H1 (cell line): Measurements from ENCODE around the gene ATAD3A. TPM values are rescaled to one million over a fixed set of nuclear protein-coding genes. Genes with fewer than 3 reads are reported as not detected.

Experiments used
- CTCF ChIA-PET: fragments of 300-600 bp; sonication (Branson Sonifier 250); formaldehyde crosslinking; loops from one replicate; lab custom pipeline; 2021; ENCODE audit not compliant: partially characterized antibody; lab: Charles Lee
- POLR2A ChIA-PET: fragments of 300-600 bp; sonication (Branson Sonifier 250); formaldehyde crosslinking; loops from one replicate; lab custom pipeline; 2021; ENCODE audit warnings: inconsistent platforms; ENCODE audit not compliant: partially characterized antibody; lab: Charles Lee
- DNase-seq, 2 experiments: peaks; one replicate each; pipeline versions ENCODE4 v3.0.0 to v3.0.0-alpha.2; 2010 to 2022; ENCODE audit warnings: low spot score in 2 of 2, low read depth in 1 of 2, mixed read lengths in 1 of 2
- FAIRE-seq: peaks from 2 replicates; lab custom pipeline; 2011; peaks lifted over from hg19 to GRCh38; lab: Jason Lieb, UNC
- H2AFZ ChIP-seq: 2 replicates; pipeline ENCODE4 v1.8.1; 2012; ENCODE audit warnings: low read length, inconsistent platforms
- H2AK5ac ChIP-seq: 2 replicates; pipeline ENCODE4 v1.6.1; 2013; ENCODE audit warnings: low read depth, low read length
- H2BK120ac ChIP-seq: replicated peaks from 2 replicates; pipeline ENCODE3; 2013; ENCODE audit warnings: low read depth, low read length, inconsistent platforms
- H2BK12ac ChIP-seq: 2 replicates; pipeline ENCODE4 v1.6.1; 2013; ENCODE audit warnings: low read depth, low read length
- H2BK15ac ChIP-seq: 2 replicates; pipeline ENCODE4 v1.6.1; 2013; ENCODE audit warnings: low read length
- H2BK20ac ChIP-seq: 2 replicates; pipeline ENCODE4 v1.6.1; 2013; ENCODE audit warnings: low read length
- H2BK5ac ChIP-seq: 2 replicates; pipeline ENCODE4 v1.6.1; 2013; ENCODE audit warnings: low read depth, low read length
- H3K14ac ChIP-seq: 2 replicates; pipeline ENCODE4 v1.6.1; 2013; ENCODE audit warnings: inconsistent platforms; ENCODE audit not compliant: insufficient read length
- H3K18ac ChIP-seq: 2 replicates; pipeline ENCODE4 v1.6.1; 2013; ENCODE audit warnings: low read length; ENCODE audit errors: extremely low read depth
- H3K23ac ChIP-seq: 2 replicates; pipeline ENCODE4 v1.6.1; 2013; ENCODE audit warnings: inconsistent platforms; ENCODE audit not compliant: insufficient read length
- H3K23me2 ChIP-seq: 2 replicates; pipeline ENCODE4 v1.6.1; 2013; ENCODE audit warnings: low read depth, low read length
- H3K27ac ChIP-seq: 2 replicates; pipeline ENCODE4 v1.6.1; 2011; ENCODE audit warnings: low read depth, low read length, inconsistent platforms
- H3K27me3 ChIP-seq, 4 experiments: replicated peaks in 1 of 4; 1 replicate in 1 of 4; 2 replicates in 3 of 4; pipeline versions ENCODE4 v1.6.1 to v1.8.1; 2011 to 2013; ENCODE audit warnings: low read length in 3 of 4, mild to moderate bottlenecking in 3 of 4, inconsistent platforms in 2 of 4, mixed read lengths in 2 of 4, moderate library complexity in 1 of 4; ENCODE audit not compliant: control insufficient read depth in 3 of 4, insufficient read depth in 3 of 4; ENCODE audit errors: extremely low read depth in 1 of 4
- H3K36me3 ChIP-seq, 4 experiments: 2 replicates each; pipeline versions ENCODE4 v1.6.1 to v1.8.1; 2011 to 2013; ENCODE audit warnings: mild to moderate bottlenecking in 4 of 4, low read length in 3 of 4, moderate library complexity in 2 of 4, control low read depth in 1 of 4, inconsistent platforms in 1 of 4; ENCODE audit not compliant: insufficient read depth in 4 of 4, control insufficient read depth in 2 of 4
- H3K4ac ChIP-seq: replicated peaks from 2 replicates; pipeline ENCODE3; 2013; ENCODE audit warnings: low read length, low read depth, mixed read lengths, inconsistent platforms; ENCODE audit not compliant: insufficient read length
- H3K4me1 ChIP-seq, 4 experiments: replicated peaks in 1 of 4; 1 replicate in 1 of 4; 2 replicates in 3 of 4; pipeline versions ENCODE4 v1.6.1 to v1.8.1; 2011 to 2013; ENCODE audit warnings: low read length in 3 of 4, inconsistent platforms in 2 of 4, mixed read lengths in 1 of 4; ENCODE audit not compliant: insufficient read depth in 4 of 4, control insufficient read depth in 3 of 4
- H3K4me2 ChIP-seq, 2 experiments: 2 replicates each; pipeline versions ENCODE4 v1.6.1 to v1.8.1; 2011 to 2013; ENCODE audit warnings: low read depth in 2 of 2, low read length in 2 of 2, control low read depth in 1 of 2, inconsistent platforms in 1 of 2, mild to moderate bottlenecking in 1 of 2; ENCODE audit not compliant: insufficient read depth in 1 of 2
- H3K4me3 ChIP-seq, 4 experiments: fragments of 200-600, 300-600 bp in 1 of 4; sonication (generic), shearing (Covaris generic), sonication (Bioruptor Twin) in 1 of 4; 2 replicates each; pipeline versions ENCODE4 v1.5.1 to v1.8.1; 2011 to 2016; ENCODE audit warnings: low read length in 4 of 4, low read depth in 3 of 4, control low read depth in 2 of 4, inconsistent platforms in 2 of 4, mild to moderate bottlenecking in 2 of 4, mixed read lengths in 1 of 4, moderate library complexity in 1 of 4; ENCODE audit not compliant: insufficient read depth in 2 of 4; ENCODE audit errors: extremely low read depth in 1 of 4
- H3K56ac ChIP-seq: replicated peaks from 2 replicates; pipeline ENCODE3; 2013; ENCODE audit warnings: low read depth, mild to moderate bottlenecking, mixed read lengths, low read length, inconsistent platforms; ENCODE audit not compliant: insufficient read length
- H3K79me1 ChIP-seq: 2 replicates; pipeline ENCODE4 v1.6.1; 2013; ENCODE audit warnings: low read depth, low read length, control low read depth
- H3K79me2 ChIP-seq, 2 experiments: 2 replicates each; pipeline versions ENCODE4 v1.6.1 to v1.8.1; 2012 to 2013; ENCODE audit warnings: low read length in 2 of 2, mild to moderate bottlenecking in 2 of 2, inconsistent platforms in 1 of 2; ENCODE audit not compliant: insufficient read depth in 2 of 2, control insufficient read depth in 1 of 2
- H3K9ac ChIP-seq, 4 experiments: replicated peaks in 1 of 4; 1 replicate in 1 of 4; 2 replicates in 3 of 4; pipeline versions ENCODE4 v1.6.1 to v1.8.1; 2011 to 2013; ENCODE audit warnings: low read depth in 3 of 4, low read length in 3 of 4, control low read depth in 2 of 4, mild to moderate bottlenecking in 2 of 4, moderate library complexity in 2 of 4, inconsistent platforms in 1 of 4; ENCODE audit errors: extremely low read depth in 1 of 4
- H3K9me3 ChIP-seq, 2 experiments: 2 replicates each; pipeline versions ENCODE4 v1.6.1 to v1.8.1; 2012 to 2013; ENCODE audit warnings: mild to moderate bottlenecking in 2 of 2, moderate library complexity in 2 of 2, control low read depth in 1 of 2, inconsistent platforms in 1 of 2, low read depth in 1 of 2, low read length in 1 of 2, mixed read lengths in 1 of 2; ENCODE audit not compliant: insufficient read depth in 2 of 2
- H4K20me1 ChIP-seq, 2 experiments: replicated peaks in 1 of 2; 2 replicates each; pipeline versions ENCODE3 to v1.8.1; 2011 to 2013; ENCODE audit warnings: inconsistent platforms in 2 of 2, low read length in 2 of 2, mild to moderate bottlenecking in 1 of 2; ENCODE audit not compliant: insufficient read depth in 2 of 2, control insufficient read depth in 1 of 2
- H4K5ac ChIP-seq: 2 replicates; pipeline ENCODE4 v1.6.1; 2013; ENCODE audit warnings: low read length, low read depth, mixed read lengths, inconsistent platforms; ENCODE audit not compliant: insufficient read length
- H4K8ac ChIP-seq: 2 replicates; pipeline ENCODE4 v1.8.0; 2013; ENCODE audit warnings: mild to moderate bottlenecking, moderate library complexity, low read length, inconsistent platforms; ENCODE audit not compliant: insufficient read depth; ENCODE audit errors: extremely low read depth
- H4K91ac ChIP-seq: replicated peaks from 2 replicates; pipeline ENCODE3; 2013; ENCODE audit warnings: low read length, mixed read lengths, inconsistent platforms; ENCODE audit not compliant: insufficient read length
- WGBS, 2 experiments: shearing (Covaris generic) in 1 of 2; methylation state at CpG; one replicate each; pipeline versions ENCODE4 v1.1.6 to v1.1.7; 2013 to 2015; ENCODE audit warnings: low lambda C conversion rate in 2 of 2, mixed read lengths in 2 of 2, inconsistent platforms in 1 of 2, low coverage in 1 of 2, missing lambda C conversion rate in 1 of 2; ENCODE audit not compliant: insufficient replicate concordance in 2 of 2, insufficient coverage in 1 of 2, insufficient read length in 1 of 2; ENCODE audit errors: extremely low coverage in 1 of 2, missing lambda C conversion rate in 1 of 2; 5-methylcytosine and 5-hydroxymethylcytosine counted together
- polyA plus RNA-seq, 7 experiments: library from polyadenylated mRNA; depleted of rRNA in 3 of 7; stranded (reverse) in 5 of 7; unstranded in 2 of 7; fragments of >200 nt in 5 of 7; fragments of 200-250 nt in 2 of 7; gene quantifications; 1 replicate in 5 of 7; 2 replicates in 1 of 7; 4 replicates in 1 of 7; pipeline versions ENCODE4 v1.2.1 to v1.2.3, GENCODE V29; 2011 to 2013; ENCODE audit warnings: missing spikeins in 2 of 7, mixed read lengths in 2 of 7
- total RNA-seq: library from RNA; stranded (reverse); fragmentation: NEBNext Ultra II Directional; extraction: Animal tissue kit (Norgen Biotek cat#: 25700); gene quantifications from 2 replicates; pipeline ENCODE4 v1.2.1, GENCODE V29; 2021

ATAD3A gene
- total and polyA plus RNA-seq, 2 of the 8 experiments (the other 6 are each of a cell fraction or from before 2014, with no cell fraction given) = 28.3 to 64.7 TPM

- no peak overlapping the region for H4K5ac ChIP-seq
- no peak overlapping the region for H3K18ac ChIP-seq
- no peak overlapping the region for H3K9ac ChIP-seq
- H4K8ac ChIP-seq = no peak overlapping the region
- H3K79me2 ChIP-seq = peaks cover 26 to 62% of the 10 kb centered on the region in 2 experiments
- H2BK15ac ChIP-seq = no peak overlapping the region
- no peaks in the 10 kb centered on the region for H3K9me3 ChIP-seq
- H3K4ac ChIP-seq = no peak overlapping the region
- ChIA-PET POLR2A (interaction anchor here (21.2 to 23.0 kb wide), 2 partner anchors 0 to 12 kb away, joined by 367 read pairs; no protein-coding TSS in a partner anchor), CTCF (interaction anchor here (0.6 to 2.9 kb wide), 3 partner anchors 8 to 264 kb away, joined by 3 to 15 read pairs (median 4); no protein-coding TSS in a partner anchor)
- H3K36me3 ChIP-seq = peaks cover 16 to 47% (median 28%) of the 10 kb centered on the region in 4 experiments
- no peak overlapping the region for H3K4me2 ChIP-seq
- H2BK5ac ChIP-seq = no peak overlapping the region
- no peak overlapping the region for H3K4me3 ChIP-seq
- H2BK120ac ChIP-seq = no peak overlapping the region
- H3K27me3 ChIP-seq = no peaks in the 10 kb centered on the region
- no peak overlapping the region for H2AFZ ChIP-seq
- DNase-seq = no peak
- H2BK12ac ChIP-seq = no peak overlapping the region
- no peak overlapping the region for H4K91ac ChIP-seq
- H2BK20ac ChIP-seq = no peak overlapping the region
- no peak overlapping the region for H3K27ac ChIP-seq
- no peak overlapping the region for H3K56ac ChIP-seq
- peaks cover 0 to 6% (median 2%) of the 10 kb centered on the region in 4 experiments; a peak in 2 of 7 replicates for H3K4me1 ChIP-seq
- no peak overlapping the region for H3K14ac ChIP-seq
- H3K23ac ChIP-seq = no peak overlapping the region
- FAIRE-seq = no peak
- H3K23me2 ChIP-seq = peaks cover 2% of the 10 kb centered on the region; the same call in 1 of the 2 replicates
- 90% methylated on average over 12 of the region's 12 CpGs; no CpG with 5 or more reads in 1 of the 2 experiments for WGBS, 2 experiments
- H2AK5ac ChIP-seq = no peak overlapping the region
- peaks cover 5% of the 10 kb centered on the region for H3K79me1 ChIP-seq
- H4K20me1 ChIP-seq = peaks cover 27 to 42% of the 10 kb centered on the region in 2 experiments
These were observed 51.7 kb downstream of the ATAD3A start for GRCh38 chr1:1563688-1564087.
